ENCODE data around the gene SLC39A3.

The SLC39A3 gene

GRCh38 chr19:2726904-2727639, 12.7 kb downstream of the SLC39A3 start:
- H3K4me3 ChIP-seq (ENCODE audit: low read depth, low read length), result no peak overlapping the region
- ChIA-PET POLR2A (no interaction called here), CTCF (interaction anchor here (1.6 kb wide), 1 partner anchor 21 kb away, joined by 5 read pairs; no protein-coding TSS in a partner anchor)
- no peak for DNase-seq (ENCODE audit: low read depth, low spot score)
- TF ChIP-seq CTCF (IDR thresholded peaks at IDR 0.05; ENCODE audit: insufficient read depth, low read length, missing control alignments), result no peak

- DNase-seq (ENCODE audit: low read depth, low spot score), result no peak
- CTCF ChIA-PET, result interaction anchor here (1.0 kb wide), 1 partner anchor 23 kb away, joined by 3 read pairs; no protein-coding TSS in a partner anchor
- H3K4me3 ChIP-seq (ENCODE audit: low read depth, low read length), result no peak overlapping the region
- no peak for TF ChIP-seq CTCF (IDR thresholded peaks at IDR 0.05; ENCODE audit: insufficient read depth, low read length, missing control alignments)
- POLR2A ChIA-PET, result no interaction called here
These were observed 13.5 kb downstream of the SLC39A3 start for GRCh38 chr19:2726160-2726855.

GRCh38 chr19:2724148-2724557, 15.7 kb downstream of the SLC39A3 start:
- ChIA-PET CTCF (interaction anchor here (2.2 kb wide), 1 partner anchor 26 kb away, joined by 16 read pairs; no protein-coding TSS in a partner anchor), POLR2A (no interaction called here)
- no peak for TF ChIP-seq CTCF (IDR thresholded peaks at IDR 0.05; ENCODE audit: insufficient read depth, low read length, missing control alignments)
- no peak for DNase-seq (ENCODE audit: low read depth, low spot score)
- H3K4me3 ChIP-seq (ENCODE audit: low read depth, low read length), result no peak overlapping the region

- H3K4me3 ChIP-seq (ENCODE audit: low read depth, low read length), result no peak overlapping the region
- ChIA-PET CTCF (interaction anchor here (0.9 to 2.2 kb wide), 2 partner anchors 26 to 76 kb away, joined by 5 to 16 read pairs; no protein-coding TSS in a partner anchor), POLR2A (no interaction called here)
- TF ChIP-seq CTCF (IDR thresholded peaks at IDR 0.05; ENCODE audit: insufficient read depth, low read length, missing control alignments), result no peak
- DNase-seq (ENCODE audit: low read depth, low spot score), result no peak
These were observed 16.1 kb downstream of the SLC39A3 start for GRCh38 chr19:2723747-2724146.

- H3K4me3 ChIP-seq (ENCODE audit: low read depth, low read length), result no peak overlapping the region
- ChIA-PET CTCF (interaction anchor here (0.9 to 2.2 kb wide), 3 partner anchors 23 to 75 kb away, joined by 3 to 16 read pairs (median 5); no protein-coding TSS in a partner anchor), POLR2A (interaction anchor here (1.1 kb wide), 1 partner anchor 15 kb away, joined by 3 read pairs; no protein-coding TSS in a partner anchor)
- DNase-seq (ENCODE audit: low read depth, low spot score), result no peak
- no peak for TF ChIP-seq CTCF (IDR thresholded peaks at IDR 0.05; ENCODE audit: insufficient read depth, low read length, missing control alignments)
These were observed 16.5 kb downstream of the SLC39A3 start for GRCh38 chr19:2723345-2723715.
